GM19238 (cell line): ENCODE results near the gene ARF1.

Source experiments
- DNase-seq: peaks from one replicate; pipeline ENCODE4 v3.0.0; 2011; ENCODE audit warnings: low spot score; ENCODE audit not compliant: insufficient read length

Gene ARF1

GRCh38 chr1:228048659-228049298 lies 33.7 kb upstream of the ARF1 start:
- no peak for DNase-seq

- no peak for DNase-seq
Observed at GRCh38 chr1:228050571-228051231, 31.8 kb upstream of the ARF1 start.

GRCh38 chr1:228058172-228058948 lies 24.1 kb upstream of the ARF1 start:
- DNase-seq: no peak

GRCh38 chr1:228058949-228059633 lies 23.4 kb upstream of the ARF1 start:
- no peak for DNase-seq

GRCh38 chr1:228059634-228060457 lies 22.7 kb upstream of the ARF1 start:
- no peak for DNase-seq

- DNase-seq: no peak
Observed at GRCh38 chr1:228060458-228061190, 21.9 kb upstream of the ARF1 start.

GRCh38 chr1:228061411-228062084 lies 21.0 kb upstream of the ARF1 start:
- DNase-seq: no peak

- no peak for DNase-seq
Observed at GRCh38 chr1:228062085-228062791, 20.3 kb upstream of the ARF1 start.

GRCh38 chr1:228062812-228063211 lies 19.7 kb upstream of the ARF1 start:
- no peak for DNase-seq

- DNase-seq: no peak
Observed at GRCh38 chr1:228063251-228064191, 19.0 kb upstream of the ARF1 start.

- DNase-seq: no peak
Observed at GRCh38 chr1:228064296-228064695, 18.2 kb upstream of the ARF1 start.

GRCh38 chr1:228064741-228065542 lies 17.6 kb upstream of the ARF1 start:
- no peak for DNase-seq

- no peak for DNase-seq
Observed at GRCh38 chr1:228065543-228066347, 16.8 kb upstream of the ARF1 start.

- DNase-seq: no peak
Observed at GRCh38 chr1:228066416-228066815, 16.1 kb upstream of the ARF1 start.

- DNase-seq: no peak
Observed at GRCh38 chr1:228066891-228067654, 15.4 kb upstream of the ARF1 start.

GRCh38 chr1:228068359-228068758 lies 14.1 kb upstream of the ARF1 start:
- no peak for DNase-seq
